GM12878 (cell line): ENCODE results near the gene CARD10.
"Not testable (repeated sequence)": the region's sequence is repeated elsewhere in the genome, so short reads cannot be mapped to it uniquely, and the experiment has no call there.

Source experiments
- CREM ChIP-seq: IDR thresholded peaks from 2 replicates; pipeline ENCODE4 v1.6.1; 2014; ENCODE audit warnings: antibody characterized with exemption, low read depth
- NBN ChIP-seq: fragments of 450-650 bp; IDR thresholded peaks from 2 replicates; pipeline ENCODE4 v1.6.1; 2016
- POLR2A ChIP-seq: IDR thresholded peaks from 2 replicates; pipeline ENCODE4 v1.6.1; 2011; ENCODE audit warnings: low read depth, mild to moderate bottlenecking, low read length
- SREBF2 ChIP-seq: IDR thresholded peaks from 2 replicates; pipeline ENCODE4 v1.6.1; 2012; ENCODE audit warnings: mild to moderate bottlenecking, low read length
- STAT1 ChIP-seq: fragments of 450-650 bp; conservative IDR thresholded peaks from 2 replicates; pipeline ENCODE4 v1.6.1; 2014; ENCODE audit warnings: antibody characterized with exemption, mild to moderate bottlenecking
- TAF1 ChIP-seq: IDR thresholded peaks from 2 replicates; pipeline ENCODE4 v1.6.1; 2011; ENCODE audit warnings: mild to moderate bottlenecking, low read depth, low read length, borderline replicate concordance
- TF ChIP-seq, protein P1 (sequence below): IDR thresholded peaks from 2 replicates; pipeline ENCODE4 v1.6.1; 2011; ENCODE audit warnings: low read depth, mild to moderate bottlenecking, low read length, moderate library complexity, borderline replicate concordance; ENCODE audit errors: extremely low read depth
- TF ChIP-seq, protein P2 (sequence below): IDR thresholded peaks from 2 replicates; pipeline ENCODE4 v1.6.1; 2012; ENCODE audit warnings: low read depth, low read length, improper control_type of control experiment

DNA sequence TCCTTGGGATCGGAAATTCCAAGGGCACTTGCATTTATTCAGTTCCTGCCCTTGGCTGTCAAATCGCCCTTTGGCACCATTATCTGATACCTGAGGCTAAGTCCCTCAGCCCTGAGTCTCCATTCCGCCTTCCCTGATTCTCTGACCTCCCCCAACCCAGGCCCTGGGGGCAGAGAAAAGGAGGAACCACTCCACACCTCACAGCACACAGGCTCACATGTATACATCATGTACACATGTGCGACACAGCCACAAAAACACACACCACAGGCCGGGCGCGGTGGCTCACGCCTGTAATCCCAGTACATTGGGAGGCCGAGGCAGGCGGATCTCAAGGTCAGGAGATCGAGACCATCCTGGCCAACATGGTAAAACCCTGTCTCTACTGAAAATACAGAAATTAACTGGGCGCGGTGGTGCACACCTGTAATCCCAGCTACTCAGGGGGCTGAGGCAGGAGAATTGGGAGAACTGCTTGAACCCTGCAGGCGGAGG is 51.0 kb downstream of the CARD10 start:
- not testable (repeated sequence) for TF ChIP-seq CREM, SREBF2, NBN, POLR2A, TAF1, STAT1
- TF ChIP-seq, protein P1, sequence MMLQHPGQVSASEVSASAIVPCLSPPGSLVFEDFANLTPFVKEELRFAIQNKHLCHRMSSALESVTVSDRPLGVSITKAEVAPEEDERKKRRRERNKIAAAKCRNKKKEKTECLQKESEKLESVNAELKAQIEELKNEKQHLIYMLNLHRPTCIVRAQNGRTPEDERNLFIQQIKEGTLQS = not testable (repeated sequence)
- TF ChIP-seq, protein P2, sequence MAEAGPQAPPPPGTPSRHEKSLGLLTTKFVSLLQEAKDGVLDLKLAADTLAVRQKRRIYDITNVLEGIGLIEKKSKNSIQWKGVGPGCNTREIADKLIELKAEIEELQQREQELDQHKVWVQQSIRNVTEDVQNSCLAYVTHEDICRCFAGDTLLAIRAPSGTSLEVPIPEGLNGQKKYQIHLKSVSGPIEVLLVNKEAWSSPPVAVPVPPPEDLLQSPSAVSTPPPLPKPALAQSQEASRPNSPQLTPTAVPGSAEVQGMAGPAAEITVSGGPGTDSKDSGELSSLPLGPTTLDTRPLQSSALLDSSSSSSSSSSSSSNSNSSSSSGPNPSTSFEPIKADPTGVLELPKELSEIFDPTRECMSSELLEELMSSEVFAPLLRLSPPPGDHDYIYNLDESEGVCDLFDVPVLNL = not testable (repeated sequence)
